ENCODE results near the gene ABCB4.

DNA sequence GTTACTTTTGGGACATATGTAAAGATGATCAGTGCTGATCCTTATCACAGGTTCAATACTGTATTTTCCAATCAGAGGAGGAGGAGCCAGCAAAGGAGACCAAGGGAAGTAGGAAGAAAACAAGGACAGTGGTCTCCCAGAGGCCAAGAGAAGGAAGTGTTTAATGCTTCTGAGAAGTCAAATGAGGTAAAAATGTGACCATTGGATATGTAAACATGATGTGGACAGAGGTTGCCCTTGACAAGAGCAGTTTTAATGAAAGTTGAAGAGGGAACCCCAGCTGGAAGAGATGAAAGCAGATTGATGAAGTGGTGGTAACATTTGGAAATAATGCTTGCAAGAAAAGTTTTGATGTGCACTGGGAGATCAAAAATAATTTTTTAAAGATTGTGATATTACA is 111.2 kb downstream of the ABCB4 start:
- TF ChIP-seq, protein P1, sequence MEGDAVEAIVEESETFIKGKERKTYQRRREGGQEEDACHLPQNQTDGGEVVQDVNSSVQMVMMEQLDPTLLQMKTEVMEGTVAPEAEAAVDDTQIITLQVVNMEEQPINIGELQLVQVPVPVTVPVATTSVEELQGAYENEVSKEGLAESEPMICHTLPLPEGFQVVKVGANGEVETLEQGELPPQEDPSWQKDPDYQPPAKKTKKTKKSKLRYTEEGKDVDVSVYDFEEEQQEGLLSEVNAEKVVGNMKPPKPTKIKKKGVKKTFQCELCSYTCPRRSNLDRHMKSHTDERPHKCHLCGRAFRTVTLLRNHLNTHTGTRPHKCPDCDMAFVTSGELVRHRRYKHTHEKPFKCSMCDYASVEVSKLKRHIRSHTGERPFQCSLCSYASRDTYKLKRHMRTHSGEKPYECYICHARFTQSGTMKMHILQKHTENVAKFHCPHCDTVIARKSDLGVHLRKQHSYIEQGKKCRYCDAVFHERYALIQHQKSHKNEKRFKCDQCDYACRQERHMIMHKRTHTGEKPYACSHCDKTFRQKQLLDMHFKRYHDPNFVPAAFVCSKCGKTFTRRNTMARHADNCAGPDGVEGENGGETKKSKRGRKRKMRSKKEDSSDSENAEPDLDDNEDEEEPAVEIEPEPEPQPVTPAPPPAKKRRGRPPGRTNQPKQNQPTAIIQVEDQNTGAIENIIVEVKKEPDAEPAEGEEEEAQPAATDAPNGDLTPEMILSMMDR (IDR thresholded peaks at IDR 0.05) = no peak
- no peak for TF ChIP-seq POLR2A (IDR thresholded peaks at IDR 0.05)

All from thyroid gland (tissue), 4 donors.